ENCODE data around the gene BTG4.

The BTG4 gene

DNA sequence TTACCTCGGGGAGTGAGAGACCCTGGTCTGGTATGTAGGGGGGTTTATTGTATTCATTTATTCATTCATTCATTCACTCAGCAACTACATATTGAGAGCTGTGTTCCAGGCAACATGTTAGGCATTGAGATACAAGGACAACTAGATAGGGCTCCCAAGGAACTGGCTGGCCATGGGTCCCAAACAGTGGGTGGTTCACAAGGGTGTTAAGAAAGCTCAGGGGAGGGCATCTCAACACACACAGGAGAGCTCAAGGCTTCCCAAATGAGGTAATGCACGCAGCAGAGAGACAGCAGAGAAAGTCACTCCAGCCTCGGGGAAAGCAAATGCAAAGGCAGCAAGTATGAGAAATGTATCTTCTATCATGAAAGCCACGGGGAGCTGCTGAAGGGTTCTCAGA is 51.8 kb downstream of the BTG4 start:
- no peaks in the 10 kb centered on the region for H3K4me1 ChIP-seq (ENCODE audit: control insufficient read depth, insufficient read depth, low read length)
- no peaks in the 10 kb centered on the region for H3K36me3 ChIP-seq (ENCODE audit: control insufficient read depth, insufficient read depth, low read length)
- H3K9me3 ChIP-seq (ENCODE audit: control insufficient read depth, insufficient read depth, low read length): no peaks in the 10 kb centered on the region
- H3K4me3 ChIP-seq (ENCODE audit: low read depth, low read length): no peak overlapping the region
- peaks cover 2% of the 10 kb centered on the region for H3K27me3 ChIP-seq (ENCODE audit: control insufficient read depth, insufficient read depth, low read length)
- no peak overlapping the region for H3K9ac ChIP-seq (ENCODE audit: low read depth, low read length)

DNA sequence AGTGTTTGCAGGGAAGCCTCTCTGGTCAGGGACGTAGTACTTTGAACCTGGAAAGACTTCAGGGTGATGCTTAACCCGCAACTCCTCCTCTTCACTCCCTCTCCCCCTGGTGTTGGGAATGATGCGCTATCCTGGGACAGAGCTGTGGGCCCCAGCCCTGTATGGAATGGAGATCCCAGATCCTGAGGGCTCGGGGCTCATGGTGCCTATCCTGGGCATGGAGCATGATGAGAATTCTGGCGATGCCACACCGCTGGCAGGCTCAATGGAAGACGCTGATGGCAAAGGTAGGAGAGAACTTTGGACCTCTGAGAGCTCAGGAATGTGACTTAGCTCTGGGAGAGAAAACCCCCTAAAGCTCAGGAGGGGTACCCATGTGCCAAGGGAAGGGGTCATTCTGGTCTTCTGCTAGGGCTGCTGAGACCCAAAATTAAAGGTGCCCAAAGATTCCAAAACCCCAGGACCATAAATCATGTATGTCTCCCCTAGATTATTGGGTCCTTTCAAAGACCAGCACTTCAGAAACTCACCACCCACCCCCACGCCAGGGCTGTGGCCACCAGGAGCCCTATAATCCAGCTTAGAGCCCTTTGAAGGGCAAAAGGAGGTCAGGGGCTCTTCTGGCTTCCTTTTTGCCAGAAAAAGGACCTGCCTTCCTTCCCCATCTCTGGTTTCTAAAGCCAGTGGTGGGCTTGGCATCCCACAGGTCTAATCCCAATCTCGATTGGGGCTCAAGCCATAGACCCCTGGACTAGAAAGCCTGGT is 52.5 kb downstream of the BTG4 start:
- Histone ChIP-seq H3K4me3 (ENCODE audit: low read depth, low read length) (no peak overlapping the region), H3K27me3 (ENCODE audit: control insufficient read depth, insufficient read depth, low read length) (peaks cover 5% of the 10 kb centered on the region), H3K9ac (ENCODE audit: low read depth, low read length) (no peak overlapping the region), H3K4me1 (ENCODE audit: control insufficient read depth, insufficient read depth, low read length) (no peaks in the 10 kb centered on the region), H3K36me3 (ENCODE audit: control insufficient read depth, insufficient read depth, low read length) (no peaks in the 10 kb centered on the region), H3K9me3 (ENCODE audit: control insufficient read depth, insufficient read depth, low read length) (no peaks in the 10 kb centered on the region)

DNA sequence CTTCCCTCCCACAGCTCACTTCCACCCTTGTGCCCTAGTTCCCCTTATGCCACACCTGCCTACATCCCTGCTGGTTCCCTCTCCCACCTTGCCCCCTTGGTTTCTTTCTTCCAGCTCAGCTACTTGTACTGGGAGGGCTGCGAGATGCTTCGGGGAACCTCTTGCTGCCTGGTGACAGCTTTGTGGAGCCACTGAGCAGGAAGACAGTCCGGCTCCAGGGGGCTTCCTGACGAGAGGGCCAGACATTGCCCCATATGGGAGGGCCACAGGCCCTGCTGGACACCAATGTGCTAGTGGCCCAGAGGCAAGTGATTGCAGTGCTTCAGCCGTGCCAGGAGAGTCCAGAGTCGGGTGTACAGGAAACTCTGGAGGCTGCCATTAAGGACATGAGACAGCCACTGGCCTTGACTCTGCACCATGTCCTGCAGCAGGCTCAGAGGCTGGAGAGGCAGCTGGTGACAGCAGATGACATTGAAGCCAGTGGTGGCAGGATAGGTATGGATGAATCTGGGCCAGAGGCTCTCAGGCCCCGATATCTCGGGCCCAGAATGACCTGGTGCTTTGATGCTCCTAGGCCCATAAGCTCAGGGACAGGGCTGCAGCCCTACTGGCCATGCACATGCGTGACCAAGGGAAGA is 54.3 kb downstream of the BTG4 start:
- Histone ChIP-seq H3K9me3 (ENCODE audit: control insufficient read depth, insufficient read depth, low read length) (no peaks in the 10 kb centered on the region), H3K27me3 (ENCODE audit: control insufficient read depth, insufficient read depth, low read length) (peaks cover 5% of the 10 kb centered on the region), H3K36me3 (ENCODE audit: control insufficient read depth, insufficient read depth, low read length) (no peaks in the 10 kb centered on the region), H3K9ac (ENCODE audit: low read depth, low read length) (no peak overlapping the region), H3K4me3 (ENCODE audit: low read depth, low read length) (no peak overlapping the region), H3K4me1 (ENCODE audit: control insufficient read depth, insufficient read depth, low read length) (peaks cover 7% of the 10 kb centered on the region)

DNA sequence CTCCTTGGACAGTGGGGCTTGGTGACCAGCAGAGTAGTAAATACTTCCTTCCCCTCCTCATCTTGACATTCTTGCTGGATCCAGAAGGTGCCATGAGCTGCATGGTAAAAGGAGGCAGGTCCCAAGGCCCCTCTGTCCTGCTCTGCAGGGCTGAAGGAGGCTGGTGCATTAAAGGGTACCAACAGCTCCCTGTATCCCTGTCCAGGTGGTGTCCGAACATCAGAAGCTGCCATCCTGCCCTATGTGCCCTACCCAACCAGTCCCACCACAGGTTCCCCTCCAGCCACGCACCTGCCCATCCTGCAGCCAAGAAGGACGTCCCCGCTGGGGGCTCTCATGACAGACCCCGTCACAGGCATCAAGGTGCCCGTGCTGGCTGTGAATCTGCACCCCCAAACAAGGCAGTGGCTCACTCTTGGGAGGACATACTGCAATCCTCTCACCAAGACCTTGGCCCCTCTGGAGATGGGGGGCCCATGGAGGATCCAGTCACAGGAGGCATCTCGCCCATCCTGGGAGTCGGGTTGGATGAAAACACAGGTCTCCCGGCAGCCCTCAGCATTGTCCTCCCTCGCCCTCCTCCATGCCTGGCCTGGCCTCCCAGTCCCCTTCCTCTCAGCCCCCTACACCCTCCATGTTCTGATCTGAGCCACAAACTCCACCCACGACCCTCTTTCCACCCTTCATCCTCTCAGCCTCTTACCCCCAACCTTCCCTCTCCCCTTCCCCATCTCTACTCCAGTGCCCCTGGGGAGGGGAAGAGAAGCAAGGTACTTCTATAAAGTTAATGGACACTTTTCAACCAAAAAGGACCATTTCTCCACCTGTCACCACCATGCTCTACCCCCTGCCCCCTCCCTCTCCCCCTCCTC is 55.1 kb downstream of the BTG4 start:
- Histone ChIP-seq H3K4me3 (ENCODE audit: low read depth, low read length) (no peak overlapping the region), H3K9me3 (ENCODE audit: control insufficient read depth, insufficient read depth, low read length) (no peaks in the 10 kb centered on the region), H3K27me3 (ENCODE audit: control insufficient read depth, insufficient read depth, low read length) (peaks cover 5% of the 10 kb centered on the region), H3K36me3 (ENCODE audit: control insufficient read depth, insufficient read depth, low read length) (no peaks in the 10 kb centered on the region), H3K9ac (ENCODE audit: low read depth, low read length) (no peak overlapping the region), H3K4me1 (ENCODE audit: control insufficient read depth, insufficient read depth, low read length) (peaks cover 7% of the 10 kb centered on the region)

DNA sequence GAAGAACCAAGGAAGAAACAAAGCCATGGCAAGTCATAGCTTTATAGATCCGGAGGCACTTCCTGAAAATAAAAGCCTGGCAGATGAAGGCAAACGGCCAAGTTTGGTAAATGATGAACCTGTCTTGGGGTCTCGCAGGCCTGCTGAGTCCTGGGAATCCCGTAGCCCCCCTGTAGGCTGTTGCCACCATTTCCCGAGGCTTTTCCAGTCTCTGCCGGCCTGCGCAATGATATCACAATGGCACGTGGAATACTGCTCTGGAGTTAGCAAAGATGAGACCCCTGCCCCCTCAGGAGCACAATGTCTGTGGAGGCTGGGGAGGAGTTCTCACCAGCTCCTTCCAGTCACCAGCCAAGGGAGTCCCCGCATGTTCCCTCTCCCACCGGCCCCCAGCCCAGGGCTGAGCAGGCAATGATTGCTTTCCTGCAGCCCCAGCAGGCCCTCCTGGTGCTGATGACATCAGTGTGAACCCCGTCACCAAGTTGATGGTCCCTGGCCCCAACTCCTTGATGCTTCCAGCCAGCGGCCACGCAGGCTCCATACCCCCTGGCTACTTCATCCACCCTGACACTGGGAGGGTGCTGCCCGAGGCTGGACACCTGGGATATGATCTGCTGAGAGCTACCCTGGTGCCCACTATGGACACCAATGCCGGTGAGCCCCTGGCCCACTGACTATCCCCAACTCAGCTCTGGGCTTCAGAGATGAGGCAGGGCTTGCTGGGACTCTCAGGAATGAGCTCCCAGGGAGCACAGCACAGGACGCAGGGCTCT is 55.9 kb downstream of the BTG4 start:
- Histone ChIP-seq H3K36me3 (ENCODE audit: control insufficient read depth, insufficient read depth, low read length) (no peaks in the 10 kb centered on the region), H3K4me3 (ENCODE audit: low read depth, low read length) (no peak overlapping the region), H3K9ac (ENCODE audit: low read depth, low read length) (no peak overlapping the region), H3K27me3 (ENCODE audit: control insufficient read depth, insufficient read depth, low read length) (peaks cover 5% of the 10 kb centered on the region), H3K9me3 (ENCODE audit: control insufficient read depth, insufficient read depth, low read length) (no peaks in the 10 kb centered on the region), H3K4me1 (ENCODE audit: control insufficient read depth, insufficient read depth, low read length) (peaks cover 7% of the 10 kb centered on the region)

DNA sequence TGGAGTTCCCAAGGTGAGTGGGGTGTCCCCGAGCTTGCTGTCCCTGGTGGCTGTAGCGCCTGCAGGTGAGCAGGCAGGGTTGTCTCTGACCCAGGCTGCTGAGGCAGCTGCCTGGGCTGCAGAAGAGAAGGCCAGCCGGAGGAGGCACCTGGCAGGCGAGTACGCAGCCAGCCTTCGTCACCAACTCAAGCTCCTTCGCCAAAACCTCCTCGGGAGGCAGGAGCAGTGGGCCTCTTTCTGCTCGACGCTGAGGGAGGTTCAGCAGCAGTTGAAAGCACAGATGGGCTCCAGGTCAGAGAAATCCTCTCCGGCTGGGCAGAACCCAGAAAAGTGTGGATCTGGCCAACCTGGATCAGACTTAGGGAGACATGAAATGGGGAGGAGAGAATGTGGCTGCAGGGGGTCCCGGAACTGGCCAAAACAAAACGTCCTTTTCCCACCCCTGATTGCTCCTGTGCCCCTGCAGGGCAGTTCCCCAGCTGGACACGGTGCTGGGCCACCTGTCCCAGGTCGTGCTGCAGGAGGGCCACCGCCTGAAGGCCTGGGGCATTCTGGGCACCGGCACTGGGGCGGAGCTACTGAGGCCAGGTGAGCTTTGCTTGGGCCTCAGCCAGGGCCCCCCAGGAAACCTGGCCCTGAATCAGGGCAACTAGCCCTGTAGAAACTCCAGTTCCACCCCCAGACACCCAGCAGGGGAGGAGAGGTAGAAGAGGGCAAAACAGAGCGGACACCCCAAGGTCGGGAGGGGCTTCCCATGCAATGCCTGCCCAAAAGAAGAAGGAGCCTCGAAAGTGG is 56.7 kb downstream of the BTG4 start:
- H3K36me3 ChIP-seq (ENCODE audit: control insufficient read depth, insufficient read depth, low read length): no peaks in the 10 kb centered on the region
- peak overlapping the region; percentile 72 for H3K4me3 ChIP-seq (ENCODE audit: low read depth, low read length)
- peaks cover 7% of the 10 kb centered on the region for H3K4me1 ChIP-seq (ENCODE audit: control insufficient read depth, insufficient read depth, low read length)
- H3K27me3 ChIP-seq (ENCODE audit: control insufficient read depth, insufficient read depth, low read length): peaks cover 5% of the 10 kb centered on the region
- no peak overlapping the region for H3K9ac ChIP-seq (ENCODE audit: low read depth, low read length)
- no peaks in the 10 kb centered on the region for H3K9me3 ChIP-seq (ENCODE audit: control insufficient read depth, insufficient read depth, low read length)

DNA sequence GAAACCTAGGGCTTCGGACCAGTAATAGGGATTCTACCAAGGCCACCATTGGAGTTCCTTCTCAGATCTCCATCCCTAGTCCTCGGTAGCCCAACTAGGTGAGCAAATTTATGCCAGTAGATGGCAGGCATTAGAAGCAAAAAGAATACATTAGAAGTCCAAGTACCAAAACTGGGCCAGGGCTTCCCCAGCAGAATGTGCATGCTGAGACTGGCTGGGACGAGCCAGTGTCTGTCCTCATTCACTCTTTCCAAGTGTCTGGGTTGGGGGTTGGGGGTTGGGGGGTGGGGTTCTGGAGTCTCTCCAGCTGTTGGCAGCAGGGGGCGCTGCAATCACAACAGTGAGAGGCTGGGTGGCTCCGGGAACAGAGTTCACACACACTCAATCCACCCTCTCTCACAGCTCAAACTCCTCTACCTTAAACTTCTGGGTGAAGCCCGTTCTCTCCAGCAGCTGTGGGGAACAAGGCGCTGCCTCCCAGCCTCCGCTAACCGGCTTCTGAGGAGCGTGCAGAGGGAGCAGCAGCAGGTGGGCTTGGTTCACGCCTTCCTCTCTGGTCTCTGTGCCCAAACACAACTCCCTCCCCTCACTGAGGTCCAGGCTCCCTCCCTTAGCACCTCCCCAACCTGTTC is 57.5 kb downstream of the BTG4 start:
- H3K9ac ChIP-seq (ENCODE audit: low read depth, low read length): no peak overlapping the region
- H3K36me3 ChIP-seq (ENCODE audit: control insufficient read depth, insufficient read depth, low read length): no peaks in the 10 kb centered on the region
- peaks cover 7% of the 10 kb centered on the region for H3K4me1 ChIP-seq (ENCODE audit: control insufficient read depth, insufficient read depth, low read length)
- peaks cover 5% of the 10 kb centered on the region for H3K27me3 ChIP-seq (ENCODE audit: control insufficient read depth, insufficient read depth, low read length)
- no peaks in the 10 kb centered on the region for H3K9me3 ChIP-seq (ENCODE audit: control insufficient read depth, insufficient read depth, low read length)
- peak overlapping the region; percentile 72 for H3K4me3 ChIP-seq (ENCODE audit: low read depth, low read length)

DNA sequence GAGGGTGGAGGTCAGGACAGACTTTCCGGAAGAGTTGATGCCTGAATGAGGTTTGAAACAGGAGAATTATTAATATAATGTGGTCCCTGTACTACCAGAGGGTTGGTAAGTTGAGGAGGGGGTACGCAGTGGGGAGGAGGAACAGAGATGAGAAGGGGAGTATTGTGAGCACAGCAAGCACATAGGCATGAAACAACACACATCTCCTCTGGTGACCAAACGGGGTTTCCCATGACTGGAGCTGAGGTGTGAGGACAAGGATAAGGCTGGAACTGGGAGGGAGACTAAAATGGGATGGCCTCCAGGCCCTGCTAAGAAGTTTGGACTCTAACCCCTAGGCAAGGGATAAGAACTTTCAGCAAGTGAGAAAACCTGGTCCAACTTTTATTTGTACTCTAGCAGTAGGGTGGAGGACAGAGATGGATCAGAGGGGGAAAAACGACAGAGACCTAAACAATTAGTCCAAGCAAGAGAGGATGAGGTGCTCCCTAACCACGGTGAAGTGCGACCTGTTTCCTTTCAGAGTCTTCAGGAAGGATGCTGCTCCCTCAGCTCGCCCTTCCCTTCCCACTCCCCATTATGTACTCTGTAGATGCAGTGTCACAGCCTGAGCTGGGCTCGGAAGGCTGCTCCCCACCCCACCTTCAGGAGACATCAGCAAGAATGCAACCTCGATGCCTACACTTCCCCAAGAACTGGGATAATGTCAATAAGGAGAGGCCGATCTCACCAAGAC is 59.2 kb downstream of the BTG4 start:
- Histone ChIP-seq H3K36me3 (ENCODE audit: control insufficient read depth, insufficient read depth, low read length) (no peaks in the 10 kb centered on the region), H3K27me3 (ENCODE audit: control insufficient read depth, insufficient read depth, low read length) (peaks cover 5% of the 10 kb centered on the region), H3K4me3 (ENCODE audit: low read depth, low read length) (no peak overlapping the region), H3K9ac (ENCODE audit: low read depth, low read length) (no peak overlapping the region), H3K4me1 (ENCODE audit: control insufficient read depth, insufficient read depth, low read length) (peaks cover 10% of the 10 kb centered on the region), H3K9me3 (ENCODE audit: control insufficient read depth, insufficient read depth, low read length) (no peaks in the 10 kb centered on the region)

DNA sequence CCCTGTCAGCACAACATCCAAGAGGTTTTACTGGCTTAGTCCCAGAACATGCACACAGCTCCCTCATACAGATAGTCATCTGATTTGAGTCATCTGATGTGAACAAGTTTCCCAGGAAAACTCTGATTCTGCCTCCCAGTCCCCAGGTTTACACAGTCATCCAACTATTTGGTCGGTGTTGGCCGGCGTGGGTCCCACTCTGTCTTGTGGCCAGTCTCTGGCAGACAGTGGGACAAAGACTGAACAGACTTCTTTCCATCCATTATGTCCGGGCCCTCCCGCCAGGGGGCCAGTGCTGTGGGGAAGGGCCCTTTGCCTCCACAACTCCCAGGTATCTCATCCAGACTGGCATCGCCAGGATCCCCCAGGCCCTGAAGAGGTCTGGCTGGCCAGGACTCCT is 60.0 kb downstream of the BTG4 start:
- Histone ChIP-seq H3K27me3 (ENCODE audit: control insufficient read depth, insufficient read depth, low read length) (peaks cover 5% of the 10 kb centered on the region), H3K9ac (ENCODE audit: low read depth, low read length) (no peak overlapping the region)

More for the DNA sequence above, 60.0 kb downstream of the BTG4 start:
- Histone ChIP-seq H3K36me3 (ENCODE audit: control insufficient read depth, insufficient read depth, low read length) (no peaks in the 10 kb centered on the region), H3K9me3 (ENCODE audit: control insufficient read depth, insufficient read depth, low read length) (no peaks in the 10 kb centered on the region), H3K4me1 (ENCODE audit: control insufficient read depth, insufficient read depth, low read length) (peaks cover 10% of the 10 kb centered on the region), H3K4me3 (ENCODE audit: low read depth, low read length) (no peak overlapping the region)

Data from iPS-15b (cell line).